Measurements from ENCODE around the gene FCRLB. TPM values are rescaled to one million over a fixed set of nuclear protein-coding genes. Genes with fewer than 3 reads are reported as not detected.

Gene FCRLB
- total and polyA plus RNA-seq, 3 donors from 2014 or later, result 0.53 to 0.68 (median 0.63) TPM

- intact Hi-C loops (cut with DNase I; ENCODE audit: low total_unique reads), result no loop called here
- WGBS, 2 donors, result 0 to 1% methylated on average over 6 to 79 of the region's 83 CpGs
Measured at GRCh38 chr1:161726473-161727255, 5.3 kb downstream of the FCRLB start.

GRCh38 chr1:161727256-161727924 is 6.0 kb downstream of the FCRLB start:
- no peak for DNase-seq

More at GRCh38 chr1:161726473-161727255, 5.3 kb downstream of the FCRLB start:
- no peaks in the 10 kb centered on the region for H3K27me3 ChIP-seq
- peak overlapping the region; percentile 81 to 87 for H3K27ac ChIP-seq
- no peaks in the 10 kb centered on the region for H3K9me3 ChIP-seq
- peak overlapping the region; percentile 62 to 92 for H3K4me3 ChIP-seq
- peak; percentile 89 for DNase-seq
- no peak for TF ChIP-seq POLR2A (IDR thresholded peaks at IDR 0.05)
- TF ChIP-seq, protein P1, sequence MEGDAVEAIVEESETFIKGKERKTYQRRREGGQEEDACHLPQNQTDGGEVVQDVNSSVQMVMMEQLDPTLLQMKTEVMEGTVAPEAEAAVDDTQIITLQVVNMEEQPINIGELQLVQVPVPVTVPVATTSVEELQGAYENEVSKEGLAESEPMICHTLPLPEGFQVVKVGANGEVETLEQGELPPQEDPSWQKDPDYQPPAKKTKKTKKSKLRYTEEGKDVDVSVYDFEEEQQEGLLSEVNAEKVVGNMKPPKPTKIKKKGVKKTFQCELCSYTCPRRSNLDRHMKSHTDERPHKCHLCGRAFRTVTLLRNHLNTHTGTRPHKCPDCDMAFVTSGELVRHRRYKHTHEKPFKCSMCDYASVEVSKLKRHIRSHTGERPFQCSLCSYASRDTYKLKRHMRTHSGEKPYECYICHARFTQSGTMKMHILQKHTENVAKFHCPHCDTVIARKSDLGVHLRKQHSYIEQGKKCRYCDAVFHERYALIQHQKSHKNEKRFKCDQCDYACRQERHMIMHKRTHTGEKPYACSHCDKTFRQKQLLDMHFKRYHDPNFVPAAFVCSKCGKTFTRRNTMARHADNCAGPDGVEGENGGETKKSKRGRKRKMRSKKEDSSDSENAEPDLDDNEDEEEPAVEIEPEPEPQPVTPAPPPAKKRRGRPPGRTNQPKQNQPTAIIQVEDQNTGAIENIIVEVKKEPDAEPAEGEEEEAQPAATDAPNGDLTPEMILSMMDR (IDR thresholded peaks at IDR 0.05), result no peak
- no peaks in the 10 kb centered on the region for H3K36me3 ChIP-seq (ENCODE audit: low read depth, missing control alignments)
- H3K4me1 ChIP-seq, result peaks cover 7% of the 10 kb centered on the region

DNA sequence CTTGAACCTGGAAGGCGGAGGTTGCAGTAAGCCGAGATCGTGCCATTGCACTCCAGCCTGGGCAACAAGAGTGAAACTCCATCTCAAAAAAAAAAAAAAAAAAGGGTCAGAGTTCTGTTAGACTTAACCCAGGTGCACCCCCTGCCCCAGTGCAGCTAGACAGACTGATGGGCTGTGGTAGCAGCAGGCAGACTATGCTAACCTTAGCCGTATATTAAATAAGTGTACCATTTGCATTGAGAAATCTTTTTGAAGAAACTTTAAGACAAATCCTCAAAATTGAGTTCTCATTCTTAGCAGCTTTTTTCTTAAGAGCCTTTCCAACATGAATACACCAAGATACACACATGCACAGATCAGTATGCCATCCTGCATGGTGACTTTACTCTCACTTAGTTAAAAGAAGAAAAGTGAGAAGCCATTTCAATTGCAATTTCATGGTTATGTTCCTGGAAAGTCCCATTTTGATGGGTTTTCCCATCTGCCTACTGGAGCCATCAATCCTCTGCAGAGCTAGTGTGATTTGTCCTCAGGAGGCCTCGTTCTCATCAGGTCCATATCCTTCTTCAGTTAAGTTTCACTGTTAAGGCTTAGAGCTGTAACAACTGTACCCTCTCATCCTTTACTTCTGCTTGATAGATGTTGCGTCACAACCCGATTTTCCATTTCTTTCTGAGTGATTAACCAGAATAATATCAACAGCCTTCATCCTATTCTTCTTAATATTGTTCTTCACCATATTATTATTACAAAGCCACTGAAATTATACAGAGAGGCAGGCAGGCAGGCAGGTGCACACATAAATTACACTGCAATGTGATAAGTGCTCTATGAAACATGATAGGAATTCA is 7.3 kb downstream of the FCRLB start:
- DNase-seq, result no peak
- 79 to 87% methylated on average over 7 of the region's 7 CpGs for WGBS, 2 donors
- H3K4me1 ChIP-seq, result peaks cover 7% of the 10 kb centered on the region
- no peaks in the 10 kb centered on the region for H3K36me3 ChIP-seq (ENCODE audit: low read depth, missing control alignments)
- no peaks in the 10 kb centered on the region for H3K27me3 ChIP-seq
- H3K9me3 ChIP-seq, result no peaks in the 10 kb centered on the region
- intact Hi-C loops (cut with DNase I; ENCODE audit: low total_unique reads), result no loop called here
- no peak overlapping the region for H3K27ac ChIP-seq
- TF ChIP-seq, protein P1 (IDR thresholded peaks at IDR 0.05), result no peak
- TF ChIP-seq POLR2A (IDR thresholded peaks at IDR 0.05), result no peak
- H3K4me3 ChIP-seq, result no peak overlapping the region

More at GRCh38 chr1:161727256-161727924, 6.0 kb downstream of the FCRLB start:
- intact Hi-C loops (cut with DNase I; ENCODE audit: low total_unique reads), result no loop called here
- H3K27me3 ChIP-seq, result no peaks in the 10 kb centered on the region
- WGBS, 2 donors, result 1 to 7% methylated on average over 34 to 38 of the region's 38 CpGs
- H3K9me3 ChIP-seq, result no peaks in the 10 kb centered on the region
- peak overlapping the region; percentile 62 to 92 for H3K4me3 ChIP-seq
- H3K36me3 ChIP-seq (ENCODE audit: low read depth, missing control alignments), result no peaks in the 10 kb centered on the region
- H3K4me1 ChIP-seq, result peaks cover 7% of the 10 kb centered on the region
- H3K27ac ChIP-seq, result peak overlapping the region; percentile 81 to 87
- TF ChIP-seq, protein P1 (IDR thresholded peaks at IDR 0.05), result no peak
- no peak for TF ChIP-seq POLR2A (IDR thresholded peaks at IDR 0.05)

DNA sequence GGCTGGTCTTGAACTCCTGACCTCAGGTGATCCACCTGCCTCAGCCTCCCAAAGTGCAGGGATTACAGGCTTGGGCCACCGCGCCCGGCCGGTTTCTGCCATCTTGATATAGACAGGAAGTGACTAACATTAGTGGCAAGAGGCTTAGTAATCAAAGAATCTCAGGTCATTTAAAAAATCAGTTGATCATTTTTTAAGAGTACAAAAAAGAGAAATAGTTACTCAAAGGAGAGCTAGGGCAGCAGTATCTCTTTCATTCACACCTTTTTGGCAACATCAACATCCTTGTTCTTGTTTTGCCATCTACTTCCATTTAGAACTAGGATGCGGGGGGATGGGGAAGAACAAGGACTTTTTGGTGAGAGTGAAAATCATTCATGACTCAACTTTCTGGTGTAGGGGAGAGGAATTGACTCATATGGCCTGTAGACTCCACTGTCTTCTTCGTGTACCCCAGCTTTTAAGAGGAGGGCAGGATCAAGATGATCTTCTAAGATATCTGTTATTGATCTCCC is 8.8 kb downstream of the FCRLB start:
- Histone ChIP-seq H3K4me3 (no peak overlapping the region), H3K4me1 (peaks cover 7% of the 10 kb centered on the region), H3K27ac (no peak overlapping the region), H3K27me3 (no peaks in the 10 kb centered on the region), H3K36me3 (ENCODE audit: low read depth, missing control alignments) (no peaks in the 10 kb centered on the region), H3K9me3 (no peaks in the 10 kb centered on the region)
- TF ChIP-seq, protein P1 (IDR thresholded peaks at IDR 0.05), result no peak
- TF ChIP-seq POLR2A (IDR thresholded peaks at IDR 0.05), result no peak
- no peak for DNase-seq
- WGBS, 2 donors, result 77 to 96% methylated on average over 6 of the region's 6 CpGs
- intact Hi-C loops (cut with DNase I; ENCODE audit: low total_unique reads), result no loop called here
